Transverse colon (tissue), 4 donors: ENCODE data around the gene SNX22. TPM values are rescaled to one million over a fixed set of nuclear protein-coding genes. Genes with fewer than 3 reads are reported as not detected.

ENCODE experiments used
- DNase-seq: peaks from one replicate; pipeline ENCODE4 v3.0.0-alpha.2; 2019
- H3K27ac ChIP-seq, 4 donors: fragments of 200-600 bp; sonication (generic); 2 replicates each; pipeline ENCODE4 v1.5.1; 2016 to 2018; ENCODE audit warnings: inconsistent platforms in 4 of 4
- H3K27me3 ChIP-seq: fragments of 200-600 bp; sonication (generic); 2 replicates; pipeline ENCODE4 v1.5.1; 2017; ENCODE audit warnings: inconsistent platforms
- H3K36me3 ChIP-seq, 4 donors: fragments of 200-600 bp; sonication (generic); 2 replicates each; pipeline ENCODE4 v1.5.1; 2017 to 2019; ENCODE audit warnings: inconsistent platforms in 4 of 4
- H3K4me1 ChIP-seq, 4 donors: fragments of 200-600 bp; sonication (generic); 2 replicates each; pipeline ENCODE4 v1.5.1; 2017 to 2020; ENCODE audit warnings: inconsistent platforms in 4 of 4
- H3K4me3 ChIP-seq, 4 donors: fragments of 200-600 bp; sonication (generic); 1 replicate in 1 of 4; 2 replicates in 3 of 4; pipeline versions ENCODE4 v1.5.1 to v1.6.1; 2017 to 2019; ENCODE audit warnings: inconsistent platforms in 4 of 4
- H3K9me3 ChIP-seq, 2 donors: fragments of 200-600 bp; sonication (generic); 2 replicates each; pipeline ENCODE4 v1.5.1; 2017 to 2019; ENCODE audit warnings: inconsistent platforms in 2 of 2
- EP300 ChIP-seq: sonication (generic); formaldehyde crosslinking; IDR thresholded peaks from one replicate; pipeline ENCODE4 v1.6.1; 2017; ENCODE audit warnings: antibody characterized with exemption, low read depth
- POLR2A ChIP-seq: fragments of 450-650 bp; IDR thresholded peaks from one replicate; pipeline ENCODE4 v1.6.1; 2016; ENCODE audit warnings: antibody characterized with exemption, mild to moderate bottlenecking, moderate library complexity
- POLR2AphosphoS5 ChIP-seq, 3 donors: sonication (generic); formaldehyde crosslinking; IDR thresholded peaks; one replicate each; pipeline ENCODE4 v1.6.1; 2016; ENCODE audit warnings: antibody characterized with exemption in 3 of 3
- WGBS, 2 donors: methylation state at CpG; one replicate each; pipeline ENCODE4 v1.1.5; 2018; ENCODE audit warnings: low coverage in 1 of 2; 5-methylcytosine and 5-hydroxymethylcytosine counted together
- in situ Hi-C, 4 donors: fragments of 200-750 bp; cut with MboI; loops; one replicate each; pipeline versions ENCODE4 v1.15.0 to v1.15.1; 2017; ENCODE audit warnings: low sequenced_read_pairs in 3 of 4, low pct_ligation_motif_present in 1 of 4, low pct_unique_long_range_greater_than_20kb in 1 of 4
- intact Hi-C: fragments of 100-400 bp; cut with DNase I; formaldehyde crosslinking; loops from one replicate; pipeline ENCODE4 v1.15.1; 2023; ENCODE audit warnings: low total_unique reads
- total RNA-seq, 4 donors: library from RNA; depleted of rRNA; stranded (reverse); fragments of >200 nt; gene quantifications; one replicate each; pipeline ENCODE4 v1.1.0, GENCODE V29; 2016
- TF ChIP-seq, protein P1 (sequence below), 5 experiments: fragments of 200-600 bp in 3 of 5; fragments of 450-650 bp in 2 of 5; sonication (generic) in 3 of 5; IDR thresholded peaks; 1 replicate in 2 of 5; 2 replicates in 3 of 5; pipeline ENCODE4 v1.5.1; 2016 to 2017; ENCODE audit warnings: antibody characterized with exemption in 5 of 5, inconsistent platforms in 3 of 5, mild to moderate bottlenecking in 2 of 5, moderate library complexity in 1 of 5

Gene SNX22
- total RNA-seq, 4 donors from 2014 or later: 2.2 to 3.7 TPM; not detected in 2

GRCh38 chr15:64132217-64132616 is 19.3 kb upstream of the SNX22 start:
- intact Hi-C loops: no loop called here
- Histone ChIP-seq H3K4me3 (no peak overlapping the region), H3K4me1 (no peaks in the 10 kb centered on the region), H3K27ac (no peak overlapping the region), H3K27me3 (no peaks in the 10 kb centered on the region), H3K9me3 (no peaks in the 10 kb centered on the region), H3K36me3 (peaks cover 0 to 91% (median 47%) of the 10 kb centered on the region in 4 donors)
- TF ChIP-seq POLR2A (no peak), POLR2AphosphoS5 (IDR thresholded peaks at IDR 0.05) (no peak), EP300 (no peak)
- TF ChIP-seq, protein P1, sequence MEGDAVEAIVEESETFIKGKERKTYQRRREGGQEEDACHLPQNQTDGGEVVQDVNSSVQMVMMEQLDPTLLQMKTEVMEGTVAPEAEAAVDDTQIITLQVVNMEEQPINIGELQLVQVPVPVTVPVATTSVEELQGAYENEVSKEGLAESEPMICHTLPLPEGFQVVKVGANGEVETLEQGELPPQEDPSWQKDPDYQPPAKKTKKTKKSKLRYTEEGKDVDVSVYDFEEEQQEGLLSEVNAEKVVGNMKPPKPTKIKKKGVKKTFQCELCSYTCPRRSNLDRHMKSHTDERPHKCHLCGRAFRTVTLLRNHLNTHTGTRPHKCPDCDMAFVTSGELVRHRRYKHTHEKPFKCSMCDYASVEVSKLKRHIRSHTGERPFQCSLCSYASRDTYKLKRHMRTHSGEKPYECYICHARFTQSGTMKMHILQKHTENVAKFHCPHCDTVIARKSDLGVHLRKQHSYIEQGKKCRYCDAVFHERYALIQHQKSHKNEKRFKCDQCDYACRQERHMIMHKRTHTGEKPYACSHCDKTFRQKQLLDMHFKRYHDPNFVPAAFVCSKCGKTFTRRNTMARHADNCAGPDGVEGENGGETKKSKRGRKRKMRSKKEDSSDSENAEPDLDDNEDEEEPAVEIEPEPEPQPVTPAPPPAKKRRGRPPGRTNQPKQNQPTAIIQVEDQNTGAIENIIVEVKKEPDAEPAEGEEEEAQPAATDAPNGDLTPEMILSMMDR (IDR thresholded peaks at IDR 0.05): no peak
- 90% methylated on average over 4 of the region's 4 CpGs; no CpG with 5 or more reads in 1 of the 2 donors for WGBS, 2 donors
- in situ Hi-C loops: no loop called here
- DNase-seq: no peak

- TF ChIP-seq POLR2A (no peak), EP300 (no peak), POLR2AphosphoS5 (IDR thresholded peaks at IDR 0.05) (no peak)
- TF ChIP-seq, protein P1 (IDR thresholded peaks at IDR 0.05): no peak
- Histone ChIP-seq H3K27me3 (no peaks in the 10 kb centered on the region), H3K27ac (no peak overlapping the region), H3K9me3 (no peaks in the 10 kb centered on the region), H3K4me1 (no peaks in the 10 kb centered on the region), H3K4me3 (no peak overlapping the region), H3K36me3 (peaks cover 0 to 90% (median 44%) of the 10 kb centered on the region in 4 donors)
- in situ Hi-C loops: no loop called here
- no peak for DNase-seq
- intact Hi-C loops: no loop called here
- WGBS, 2 donors: 88 to 94% methylated on average over 3 to 10 of the region's 10 CpGs
Observed at GRCh38 chr15:64133623-64134344, 17.7 kb upstream of the SNX22 start.

DNA sequence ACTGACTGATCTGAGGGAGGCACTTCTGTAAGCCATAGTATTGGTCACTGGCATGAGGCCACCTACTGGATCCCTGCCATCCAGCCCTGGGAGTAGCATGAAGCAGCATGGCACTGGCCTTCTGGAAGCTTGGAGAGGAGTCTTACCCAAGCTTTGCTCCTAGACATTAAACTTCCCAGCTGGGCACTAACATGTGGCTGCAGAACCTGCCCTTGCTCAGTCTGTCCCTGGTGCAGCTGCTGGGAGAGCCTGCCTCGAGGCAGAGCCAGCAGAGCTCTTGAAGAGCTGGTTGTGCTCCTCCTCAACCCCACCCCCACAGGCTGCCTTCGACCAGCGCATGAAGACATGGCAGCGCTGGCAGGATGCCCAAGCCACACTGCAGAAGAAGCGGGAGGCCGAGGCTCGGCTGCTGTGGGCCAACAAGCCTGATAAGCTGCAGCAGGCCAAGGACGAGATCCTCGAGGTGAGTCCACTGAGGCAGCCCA is 17.1 kb upstream of the SNX22 start:
- H3K27ac ChIP-seq: no peak overlapping the region
- TF ChIP-seq, protein P1 (IDR thresholded peaks at IDR 0.05): no peak
- intact Hi-C loops (no loop called here), in situ Hi-C loops (no loop called here)
- peaks cover 0 to 86% (median 41%) of the 10 kb centered on the region in 4 donors for H3K36me3 ChIP-seq
- DNase-seq: no peak
- H3K27me3 ChIP-seq: no peaks in the 10 kb centered on the region
- no peaks in the 10 kb centered on the region for H3K4me1 ChIP-seq
- H3K4me3 ChIP-seq: no peak overlapping the region
- WGBS, 2 donors: 75% methylated on average over 9 of the region's 9 CpGs; no CpG with 5 or more reads in 1 of the 2 donors
- no peaks in the 10 kb centered on the region for H3K9me3 ChIP-seq

GRCh38 chr15:64136347-64136746 is 15.2 kb upstream of the SNX22 start:
- in situ Hi-C loops: no loop called here
- no peak for DNase-seq
- H3K27me3 ChIP-seq: no peaks in the 10 kb centered on the region
- TF ChIP-seq, protein P1 (IDR thresholded peaks at IDR 0.05): no peak
- no peak for TF ChIP-seq POLR2A
- TF ChIP-seq POLR2AphosphoS5 (IDR thresholded peaks at IDR 0.05): no peak
- TF ChIP-seq EP300: no peak
- H3K4me1 ChIP-seq: no peaks in the 10 kb centered on the region
- peaks cover 0 to 67% (median 31%) of the 10 kb centered on the region in 4 donors for H3K36me3 ChIP-seq
- no peak overlapping the region for H3K27ac ChIP-seq
- WGBS, 2 donors: 90% methylated on average over 7 of the region's 7 CpGs; no CpG with 5 or more reads in 1 of the 2 donors
- intact Hi-C loops: no loop called here
- no peak overlapping the region for H3K4me3 ChIP-seq
- H3K9me3 ChIP-seq: no peaks in the 10 kb centered on the region
